AG09319 (cell line): ENCODE data around the gene HRNR.
"Not testable (repeated sequence)": the region's sequence is repeated elsewhere in the genome, so short reads cannot be mapped to it uniquely, and the experiment has no call there.

Experiments used
- DNase-seq: peaks from one replicate; pipeline ENCODE4 v3.0.0-alpha.2; 2010; ENCODE audit warnings: low read depth; ENCODE audit errors: extremely low read depth
- CTCF ChIP-seq: IDR thresholded peaks from 2 replicates; pipeline ENCODE4 v1.5.1; 2011; ENCODE audit warnings: low read depth, mild to moderate bottlenecking, inconsistent platforms, low read length, moderate library complexity

The HRNR gene

GRCh38 chr1:152224093-152224492 is at the start of gene HRNR:
HRNR (minus strand) TSS chr1:152224193; CDS start chr1:152223253, 940 bp downstream.
- no peak for TF ChIP-seq CTCF

GRCh38 chr1:152256394-152256793 is 32.4 kb upstream of the HRNR start:
- DNase-seq, result not testable (repeated sequence)

More at GRCh38 chr1:152224093-152224492, at the start of gene HRNR:
- no peak for DNase-seq

- TF ChIP-seq CTCF, result no peak
- no peak for DNase-seq
These were observed 28.2 kb upstream of the HRNR start for GRCh38 chr1:152252157-152252556.

- TF ChIP-seq CTCF, result no peak
- no peak for DNase-seq
These were observed 27.4 kb upstream of the HRNR start for GRCh38 chr1:152251391-152251790.

DNA sequence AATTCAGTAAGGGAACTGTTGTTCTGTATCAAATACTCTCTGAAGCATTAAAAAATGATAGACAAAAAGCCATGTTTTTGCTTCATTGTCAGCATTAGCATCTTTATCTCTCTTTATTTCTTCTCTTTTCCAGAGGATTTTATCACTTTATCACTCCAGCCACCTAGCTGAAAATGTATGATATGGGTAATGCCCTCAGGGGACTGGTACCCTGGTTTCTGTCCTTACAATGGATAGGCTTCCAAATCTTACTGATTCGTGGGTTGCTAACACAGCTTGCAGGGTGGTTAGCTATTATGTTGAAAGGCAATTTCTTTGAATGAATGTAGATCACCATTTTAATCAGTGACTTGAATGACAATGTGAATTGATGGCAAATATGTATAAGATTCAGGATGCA is 23.3 kb upstream of the HRNR start:
- no peak for TF ChIP-seq CTCF
- no peak for DNase-seq

- no peak for TF ChIP-seq CTCF
These were observed 20.7 kb upstream of the HRNR start for GRCh38 chr1:152244576-152245273.

GRCh38 chr1:152237093-152237492 is 13.1 kb upstream of the HRNR start:
- no peak for DNase-seq
- TF ChIP-seq CTCF, result no peak

More at GRCh38 chr1:152244576-152245273, 20.7 kb upstream of the HRNR start:
- DNase-seq, result no peak

DNA sequence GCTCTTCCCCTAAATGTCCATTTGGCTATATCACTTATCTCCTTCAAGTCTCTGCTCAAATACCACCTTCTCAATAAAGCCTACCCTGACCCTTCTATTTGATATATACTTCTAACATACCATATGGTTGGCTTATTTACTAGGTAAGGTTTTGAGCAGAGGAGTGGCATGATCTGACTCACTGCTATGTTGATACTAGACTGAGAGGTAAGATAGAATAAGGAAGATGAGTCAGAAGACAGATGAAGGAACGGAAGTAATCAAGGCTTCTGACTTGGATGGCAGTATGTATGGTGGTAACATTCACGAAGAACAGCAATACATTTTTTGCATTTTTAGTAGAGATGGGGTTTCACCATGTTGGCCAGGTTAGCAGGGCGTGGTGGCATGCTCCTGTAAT is 4.8 kb upstream of the HRNR start:
- DNase-seq, result no peak
- TF ChIP-seq CTCF, result no peak
